AG09319 (cell line): Measurements from ENCODE around the gene PRDM15.
A peak's percentile ranks its signal among the peaks of the same experiment; 100 is the strongest.

Experiments
- DNase-seq: peaks from one replicate; pipeline ENCODE4 v3.0.0-alpha.2; 2010; ENCODE audit warnings: low read depth; ENCODE audit errors: extremely low read depth
- TF ChIP-seq, protein P1 (sequence below): IDR thresholded peaks from 2 replicates; pipeline ENCODE4 v1.5.1; 2011; ENCODE audit warnings: low read depth, mild to moderate bottlenecking, inconsistent platforms, low read length, moderate library complexity

PRDM15 gene

DNA sequence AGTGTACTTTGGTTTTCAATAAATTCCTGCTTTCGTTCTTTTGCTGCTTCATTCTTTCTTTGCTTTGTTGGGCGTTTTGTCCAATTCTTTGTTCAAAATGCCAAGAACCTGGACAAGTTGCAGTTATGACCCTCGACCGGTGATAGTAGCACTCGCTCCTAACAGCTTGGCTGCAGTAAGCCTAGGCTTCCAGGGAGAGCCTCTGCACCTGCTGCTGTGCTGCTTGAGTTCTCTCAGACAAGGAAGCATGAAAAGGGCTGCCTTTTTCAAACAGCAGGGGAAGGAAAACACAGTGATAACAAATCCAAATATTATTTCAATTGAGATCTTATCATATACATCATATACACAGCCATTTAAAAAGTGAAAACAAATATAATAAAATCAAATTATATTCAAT lies 99.5 kb downstream of the PRDM15 start:
- TF ChIP-seq, protein P1, sequence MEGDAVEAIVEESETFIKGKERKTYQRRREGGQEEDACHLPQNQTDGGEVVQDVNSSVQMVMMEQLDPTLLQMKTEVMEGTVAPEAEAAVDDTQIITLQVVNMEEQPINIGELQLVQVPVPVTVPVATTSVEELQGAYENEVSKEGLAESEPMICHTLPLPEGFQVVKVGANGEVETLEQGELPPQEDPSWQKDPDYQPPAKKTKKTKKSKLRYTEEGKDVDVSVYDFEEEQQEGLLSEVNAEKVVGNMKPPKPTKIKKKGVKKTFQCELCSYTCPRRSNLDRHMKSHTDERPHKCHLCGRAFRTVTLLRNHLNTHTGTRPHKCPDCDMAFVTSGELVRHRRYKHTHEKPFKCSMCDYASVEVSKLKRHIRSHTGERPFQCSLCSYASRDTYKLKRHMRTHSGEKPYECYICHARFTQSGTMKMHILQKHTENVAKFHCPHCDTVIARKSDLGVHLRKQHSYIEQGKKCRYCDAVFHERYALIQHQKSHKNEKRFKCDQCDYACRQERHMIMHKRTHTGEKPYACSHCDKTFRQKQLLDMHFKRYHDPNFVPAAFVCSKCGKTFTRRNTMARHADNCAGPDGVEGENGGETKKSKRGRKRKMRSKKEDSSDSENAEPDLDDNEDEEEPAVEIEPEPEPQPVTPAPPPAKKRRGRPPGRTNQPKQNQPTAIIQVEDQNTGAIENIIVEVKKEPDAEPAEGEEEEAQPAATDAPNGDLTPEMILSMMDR: no peak
- DNase-seq: no peak

DNA sequence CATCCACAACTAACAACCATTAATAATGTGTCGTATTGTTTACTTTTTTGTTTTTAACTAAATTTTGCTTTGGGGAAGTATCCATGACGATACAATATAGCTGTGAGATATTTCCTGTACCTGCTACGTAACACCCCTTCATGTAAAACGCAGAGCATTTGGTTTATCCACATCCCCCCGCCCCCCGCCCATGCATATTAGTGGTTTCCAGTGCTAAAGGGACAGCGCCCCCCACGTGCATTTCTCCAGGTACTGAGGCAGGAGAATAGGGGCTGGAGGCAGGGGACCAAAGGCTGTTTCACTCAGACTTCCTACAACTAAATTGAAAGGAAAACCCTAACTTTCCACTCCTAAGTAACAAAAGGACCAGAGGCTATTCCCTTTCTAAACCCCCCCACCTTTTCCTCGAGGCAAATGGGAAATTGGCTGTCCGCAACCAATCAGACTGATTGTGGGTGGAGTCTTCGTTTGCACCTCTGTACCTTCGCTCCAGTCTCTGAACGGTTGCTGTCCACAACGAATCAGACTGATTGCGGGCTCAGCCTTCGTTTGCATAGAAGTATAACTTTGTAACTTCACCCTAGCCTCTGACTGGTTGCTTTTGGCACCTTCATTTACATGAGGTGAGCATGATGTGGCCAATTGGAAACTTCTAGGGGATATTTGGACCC lies 100.1 kb downstream of the PRDM15 start:
- no peak for DNase-seq
- TF ChIP-seq, protein P1: no peak

DNA sequence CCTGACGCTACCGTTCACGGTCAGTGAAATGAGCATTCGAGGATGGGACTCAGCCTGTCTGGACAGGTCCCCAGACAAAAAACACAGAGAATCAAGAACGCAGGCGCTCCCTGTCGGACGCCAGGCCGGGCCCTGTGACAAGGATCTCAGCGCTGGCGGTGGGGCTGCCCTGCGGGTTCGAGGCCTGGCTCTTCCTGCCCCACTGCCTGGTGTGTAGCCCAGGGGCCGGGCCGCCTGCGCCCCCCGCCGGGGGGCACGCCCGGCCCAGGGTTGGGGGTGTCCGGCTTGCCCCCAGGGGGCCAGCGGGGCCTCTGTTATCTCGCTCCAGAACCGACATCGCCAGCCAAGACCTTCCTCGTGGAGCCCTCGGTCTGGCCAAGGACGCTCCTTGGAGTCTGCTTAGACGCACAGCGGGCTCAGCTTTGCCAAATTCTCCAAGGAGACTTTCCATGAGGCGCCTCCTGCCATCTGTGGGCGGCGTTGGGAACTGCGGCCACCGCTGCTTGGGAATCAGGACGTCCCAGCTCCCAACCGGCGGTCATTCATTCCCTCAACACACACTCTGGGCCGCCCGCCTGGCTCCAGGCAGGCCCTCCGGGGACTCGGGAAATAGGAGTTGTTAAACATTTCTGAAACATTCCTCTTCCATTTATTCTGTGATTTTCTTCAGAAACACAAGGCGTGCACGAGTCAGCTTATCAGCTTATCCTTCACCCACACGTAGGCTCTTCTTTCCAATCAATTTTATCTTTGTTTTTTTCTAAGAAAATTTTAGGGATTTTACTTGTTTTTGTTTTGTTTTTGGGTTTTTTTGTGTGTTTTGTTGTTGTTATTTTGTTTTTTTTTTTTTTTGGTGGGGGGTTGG lies 101.0 kb downstream of the PRDM15 start:
- TF ChIP-seq, protein P1: peak; percentile 98

DNA sequence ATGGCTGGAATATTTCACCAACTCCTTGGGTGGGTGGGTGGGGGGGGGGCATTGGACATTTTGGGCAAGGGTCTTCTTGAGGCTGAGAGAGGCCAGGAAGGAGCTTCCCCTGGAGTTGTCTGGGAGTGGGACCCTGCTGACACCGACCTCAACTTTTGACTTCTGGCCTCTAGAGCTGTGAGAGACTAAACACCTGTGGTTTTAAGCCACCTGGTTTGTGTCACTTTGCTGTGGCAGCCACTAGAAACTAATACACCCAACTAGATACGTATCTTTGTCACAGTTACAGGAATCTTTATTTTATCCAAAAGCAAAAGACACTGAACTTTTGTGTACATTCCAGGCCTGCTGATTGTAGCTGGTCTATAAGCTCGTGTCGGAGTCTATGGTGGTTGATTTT lies 102.4 kb downstream of the PRDM15 start:
- TF ChIP-seq, protein P1: no peak
- no peak for DNase-seq

More for the DNA sequence above, 101.0 kb downstream of the PRDM15 start:
- DNase-seq: peak; percentile 69

DNA sequence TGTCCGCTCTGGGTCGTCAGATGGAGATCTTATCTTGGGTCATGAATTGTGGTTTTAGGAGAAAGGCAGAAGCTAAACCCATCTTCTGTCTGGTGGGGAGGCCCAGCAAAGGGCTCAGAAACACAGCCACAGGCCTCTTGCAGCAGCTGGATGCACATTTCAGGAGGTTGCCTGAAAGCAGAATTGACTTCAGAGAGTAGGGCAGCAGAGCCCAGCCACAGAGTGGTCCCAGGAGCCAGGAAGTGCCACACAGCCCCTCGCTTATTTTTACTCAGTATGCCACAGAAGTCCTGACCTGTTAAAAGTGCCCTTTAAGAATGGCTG lies 104.0 kb downstream of the PRDM15 start:
- DNase-seq: no peak
- TF ChIP-seq, protein P1: no peak

DNA sequence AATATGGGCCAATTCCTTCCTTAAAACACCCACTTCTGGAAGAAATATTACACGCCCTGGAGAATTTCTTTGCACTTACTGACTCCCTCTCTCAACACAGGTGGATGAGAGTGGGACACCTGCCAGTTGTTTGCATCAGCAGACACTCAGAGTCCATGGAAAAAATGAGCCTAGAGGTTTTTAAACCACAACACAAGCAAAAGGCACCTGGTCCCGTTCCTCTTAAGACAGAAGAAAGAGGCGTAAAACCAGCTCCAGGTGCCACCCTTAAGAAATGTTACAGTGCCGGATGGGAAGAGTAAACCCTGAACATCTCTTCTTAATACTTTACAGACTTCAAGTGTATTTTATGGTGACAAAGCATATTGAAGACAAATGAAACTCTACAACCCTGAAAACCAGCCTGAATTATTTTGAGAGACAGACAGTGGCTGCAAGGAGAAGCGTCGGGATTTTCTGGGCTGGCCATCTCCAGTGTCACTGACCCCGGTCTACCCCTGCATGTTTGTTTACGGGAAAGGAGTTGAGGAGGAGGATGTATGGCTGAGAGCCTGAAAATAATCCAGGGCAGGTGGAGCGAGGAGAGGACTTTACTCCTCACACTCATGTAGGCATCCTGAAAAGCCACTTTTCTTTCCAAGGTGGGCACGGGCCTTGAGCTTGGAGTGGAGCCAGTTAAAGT lies 104.5 kb downstream of the PRDM15 start:
- TF ChIP-seq, protein P1: no peak
- no peak for DNase-seq
